Suprapubic skin (tissue), 4 donors: ENCODE results near the gene TMEM8B. TPM values are rescaled to one million over a fixed set of nuclear protein-coding genes. Genes with fewer than 3 reads are reported as not detected.

ENCODE experiments used
- DNase-seq, 2 donors: peaks; one replicate each; pipeline ENCODE4 v3.0.0-alpha.2; 2019; ENCODE audit warnings: low spot score in 2 of 2
- H3K27ac ChIP-seq: fragments of 200-600 bp; sonication (generic); one replicate; pipeline ENCODE4 v1.5.1; 2019
- H3K27me3 ChIP-seq: fragments of 200-600 bp; sonication (generic); one replicate; pipeline ENCODE4 v1.5.1; 2019
- H3K36me3 ChIP-seq: fragments of 200-600 bp; sonication (generic); one replicate; pipeline ENCODE4 v1.5.1; 2019
- H3K4me1 ChIP-seq: fragments of 200-600 bp; sonication (generic); one replicate; pipeline ENCODE4 v1.5.1; 2019
- H3K4me3 ChIP-seq: fragments of 200-600 bp; sonication (generic); one replicate; pipeline ENCODE4 v1.5.1; 2019; ENCODE audit warnings: mild to moderate bottlenecking
- H3K9me3 ChIP-seq: fragments of 200-600 bp; sonication (generic); one replicate; pipeline ENCODE4 v1.5.1; 2019
- CTCF ChIP-seq, 2 donors: fragments of 200-600 bp in 1 of 2; fragments of 450-650 bp in 1 of 2; sonication (generic) in 1 of 2; IDR thresholded peaks; one replicate each; pipeline ENCODE4 v1.5.1; 2016 to 2019; ENCODE audit warnings: antibody characterized with exemption in 2 of 2, mild to moderate bottlenecking in 1 of 2, moderate library complexity in 1 of 2
- EP300 ChIP-seq: sonication (generic); formaldehyde crosslinking; IDR thresholded peaks from one replicate; pipeline ENCODE4 v1.6.1; 2017; ENCODE audit warnings: antibody characterized with exemption
- POLR2A ChIP-seq, 2 donors: fragments of 450-650 bp; IDR thresholded peaks; one replicate each; pipeline ENCODE4 v1.6.1; 2017; ENCODE audit warnings: antibody characterized with exemption in 2 of 2, mild to moderate bottlenecking in 2 of 2, moderate library complexity in 2 of 2
- POLR2AphosphoS5 ChIP-seq, 3 donors: sonication (generic); formaldehyde crosslinking; IDR thresholded peaks; one replicate each; pipeline ENCODE4 v1.6.1; 2017; ENCODE audit warnings: antibody characterized with exemption in 3 of 3
- WGBS: methylation state at CpG from one replicate; pipeline ENCODE4 v1.1.5; 2018; 5-methylcytosine and 5-hydroxymethylcytosine counted together
- total RNA-seq, 4 donors: library from RNA; depleted of rRNA; stranded (reverse); fragments of >200 nt; gene quantifications; one replicate each; pipeline ENCODE4 v1.1.0, GENCODE V29; 2016

TMEM8B gene
- total RNA-seq, 4 donors from 2014 or later = 5.0 to 11.7 (median 8.0) TPM

GRCh38 chr9:35868933-35869332 is 39.9 kb downstream of the TMEM8B start:
- WGBS = 57% methylated on average over 1 of the region's 2 CpGs
- Histone ChIP-seq H3K9me3 (no peaks in the 10 kb centered on the region), H3K27ac (no peak overlapping the region), H3K27me3 (no peaks in the 10 kb centered on the region), H3K4me1 (no peaks in the 10 kb centered on the region), H3K4me3 (no peak overlapping the region), H3K36me3 (no peaks in the 10 kb centered on the region)
- DNase-seq = no peak
- no peak for TF ChIP-seq POLR2A (IDR thresholded peaks at IDR 0.05)
- TF ChIP-seq EP300 = no peak
- TF ChIP-seq POLR2AphosphoS5 (IDR thresholded peaks at IDR 0.05) = no peak
- TF ChIP-seq CTCF (IDR thresholded peaks at IDR 0.05) = no peak

- Histone ChIP-seq H3K27ac (no peak overlapping the region), H3K4me3 (no peak overlapping the region), H3K27me3 (no peaks in the 10 kb centered on the region), H3K36me3 (no peaks in the 10 kb centered on the region), H3K4me1 (no peaks in the 10 kb centered on the region), H3K9me3 (no peaks in the 10 kb centered on the region)
- TF ChIP-seq POLR2AphosphoS5 (IDR thresholded peaks at IDR 0.05) = no peak
- no peak for TF ChIP-seq POLR2A (IDR thresholded peaks at IDR 0.05)
- TF ChIP-seq EP300 = no peak
- 88% methylated on average over 19 of the region's 19 CpGs for WGBS
- DNase-seq = no peak
These were observed 40.7 kb downstream of the TMEM8B start for GRCh38 chr9:35869621-35870216.

GRCh38 chr9:35870351-35870923 is 41.4 kb downstream of the TMEM8B start, which contains the start of gene OR13J1:
Gene OR13J1, minus strand, starts transcription at chr9:35870401. Its CDS starts 0 bp downstream, at chr9:35870401.
- H3K4me1 ChIP-seq = no peaks in the 10 kb centered on the region
- no peak within 1 kb of the TSS for H3K4me3 ChIP-seq
- no peak for TF ChIP-seq POLR2A (IDR thresholded peaks at IDR 0.05)
- H3K9me3 ChIP-seq = no peaks in the 10 kb centered on the region
- no peak within 1 kb of the TSS for H3K27ac ChIP-seq
- no peaks in the 10 kb centered on the region for H3K36me3 ChIP-seq
- H3K27me3 ChIP-seq = no peaks in the 10 kb centered on the region
- DNase-seq = no peak
- 89% methylated on average over 8 of the region's 8 CpGs for WGBS

DNA sequence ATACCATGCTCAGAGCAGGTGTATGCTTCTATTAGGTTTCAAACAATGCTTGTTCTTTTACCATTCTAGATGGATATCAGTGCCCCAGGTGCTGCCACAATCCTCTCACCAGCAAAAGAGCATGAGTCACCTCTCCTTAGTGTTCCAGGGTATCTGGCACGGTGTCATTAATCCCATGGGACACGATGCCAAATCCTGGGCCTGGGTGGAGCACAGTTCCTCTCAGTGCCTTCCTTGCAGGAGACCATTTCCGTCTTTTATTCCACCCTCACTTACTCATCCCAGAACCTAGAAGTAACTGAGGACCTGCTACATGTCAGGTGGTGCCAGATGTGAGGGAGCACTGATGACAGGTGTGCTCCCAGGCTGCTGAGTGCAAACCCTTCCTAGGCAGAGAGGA is 42.5 kb downstream of the TMEM8B start:
- Histone ChIP-seq H3K27ac (no peak overlapping the region), H3K27me3 (no peaks in the 10 kb centered on the region), H3K36me3 (no peaks in the 10 kb centered on the region), H3K4me1 (no peaks in the 10 kb centered on the region), H3K9me3 (no peaks in the 10 kb centered on the region), H3K4me3 (no peak overlapping the region)
- DNase-seq = no peak
- TF ChIP-seq EP300 (no peak), CTCF (IDR thresholded peaks at IDR 0.05) (no peak), POLR2AphosphoS5 (IDR thresholded peaks at IDR 0.05) (no peak), POLR2A (IDR thresholded peaks at IDR 0.05) (no peak)
- 46% methylated on average over 3 of the region's 3 CpGs for WGBS

DNA sequence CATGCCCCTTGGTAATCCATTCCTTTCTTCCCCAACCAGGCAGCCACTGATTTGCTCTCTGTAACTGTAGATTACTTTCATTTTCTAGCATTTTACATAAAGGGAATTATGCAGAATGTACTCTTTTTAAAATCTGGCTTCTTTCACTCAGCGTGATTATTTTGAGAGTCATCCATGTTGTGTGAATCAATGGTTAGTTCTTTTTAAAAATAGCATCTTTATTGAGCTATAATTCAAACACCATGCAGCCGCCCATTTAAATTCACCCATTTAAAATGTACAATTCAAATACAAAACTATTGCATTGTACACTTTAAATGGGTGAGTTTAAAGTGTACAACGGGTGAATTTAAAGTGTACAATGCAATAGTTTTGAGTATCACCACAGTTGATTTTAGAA is 43.5 kb downstream of the TMEM8B start:
- Histone ChIP-seq H3K27me3 (no peaks in the 10 kb centered on the region), H3K4me1 (no peaks in the 10 kb centered on the region), H3K36me3 (no peaks in the 10 kb centered on the region), H3K4me3 (no peak overlapping the region), H3K27ac (no peak overlapping the region), H3K9me3 (no peaks in the 10 kb centered on the region)
- TF ChIP-seq CTCF (IDR thresholded peaks at IDR 0.05) = no peak
- TF ChIP-seq POLR2AphosphoS5 (IDR thresholded peaks at IDR 0.05) = no peak
- TF ChIP-seq EP300 = no peak
- TF ChIP-seq POLR2A (IDR thresholded peaks at IDR 0.05) = no peak
- WGBS = 66% methylated on average over 3 of the region's 3 CpGs
- DNase-seq = no peak

GRCh38 chr9:35882263-35882848 is 53.3 kb downstream of the TMEM8B start:
- DNase-seq = peak; percentile 88 to 93
- no peaks in the 10 kb centered on the region for H3K9me3 ChIP-seq
- H3K27ac ChIP-seq = no peak overlapping the region
- peaks cover 3% of the 10 kb centered on the region for H3K4me1 ChIP-seq
- no peak for TF ChIP-seq EP300
- peak; percentile 93 to 95 for TF ChIP-seq CTCF (IDR thresholded peaks at IDR 0.05)
- H3K27me3 ChIP-seq = no peaks in the 10 kb centered on the region
- WGBS = 2% methylated on average over 4 of the region's 4 CpGs
- H3K36me3 ChIP-seq = no peaks in the 10 kb centered on the region
- H3K4me3 ChIP-seq = no peak overlapping the region
